A673 (cell line): ENCODE data around the gene SDE2. TPM values are rescaled to one million over a fixed set of nuclear protein-coding genes. Genes with fewer than 3 reads are reported as not detected.
"Not testable (repeated sequence)": the region's sequence is repeated elsewhere in the genome, so short reads cannot be mapped to it uniquely, and the experiment has no call there.

Experiments used
- BruUV-seq: library from RNA; stranded (reverse); fragments of 400-500 nt; replicated peaks from 2 replicates; lab custom pipeline; 2021; lab: Mats Ljungman, UMichigan
- CTCF ChIA-PET: fragments of 300-600 bp; sonication (Branson Sonifier 250); formaldehyde crosslinking; loops from one replicate; lab custom pipeline; 2022; ENCODE audit warnings: antibody characterized with exemption; lab: Charles Lee
- POLR2A ChIA-PET: fragments of 300-600 bp; sonication (Branson Sonifier 250); formaldehyde crosslinking; loops from one replicate; lab custom pipeline; 2022; ENCODE audit warnings: antibody characterized with exemption; ENCODE audit not compliant: low non-redundant PET; lab: Charles Lee
- DNase-seq: peaks from one replicate; pipeline ENCODE4 v3.0.0-alpha.2; 2015; ENCODE audit warnings: low spot score
- H3K27ac ChIP-seq: fragments of 200-600 bp; sonication (generic); 2 replicates; pipeline ENCODE4 v1.5.1; 2016; ENCODE audit warnings: mixed run types, low read depth, mild to moderate bottlenecking, mixed read lengths, antibody characterized with exemption, low read length; ENCODE audit not compliant: poor library complexity, severe bottlenecking
- H3K27me3 ChIP-seq: fragments of 200-600 bp; sonication (generic); replicated peaks from 2 replicates; pipeline ENCODE4 v1.6.1; 2017; ENCODE audit warnings: mixed run types, low read depth, mild to moderate bottlenecking, mixed read lengths, antibody characterized with exemption, low read length; ENCODE audit not compliant: insufficient read depth, poor library complexity
- H3K36me3 ChIP-seq: fragments of 200-600 bp; sonication (generic); 2 replicates; pipeline ENCODE4 v1.6.1; 2016; ENCODE audit warnings: mixed run types, mild to moderate bottlenecking, mixed read lengths, antibody characterized with exemption, low read length; ENCODE audit not compliant: insufficient read depth, poor library complexity, severe bottlenecking
- H3K4me1 ChIP-seq: fragments of 200-600 bp; sonication (generic); 2 replicates; pipeline ENCODE4 v1.6.1; 2017; ENCODE audit warnings: mixed run types, mild to moderate bottlenecking, mixed read lengths, antibody characterized with exemption, low read length; ENCODE audit not compliant: insufficient read depth, poor library complexity, severe bottlenecking
- H3K4me3 ChIP-seq: fragments of 200-600 bp; sonication (generic); 2 replicates; pipeline ENCODE4 v1.5.1; 2016; ENCODE audit warnings: low read depth, mixed run types, mild to moderate bottlenecking, mixed read lengths, low read length; ENCODE audit not compliant: poor library complexity, severe bottlenecking
- H3K9me3 ChIP-seq: fragments of 200-600 bp; sonication (generic); 2 replicates; pipeline ENCODE4 v1.6.1; 2016; ENCODE audit warnings: mixed run types, low read depth, mild to moderate bottlenecking, mixed read lengths, antibody characterized with exemption, low read length; ENCODE audit not compliant: poor library complexity, severe bottlenecking
- CTCF ChIP-seq: fragments of 300-800, 200-600 bp; sonication (generic); conservative IDR thresholded peaks from 2 replicates; pipeline ENCODE4 v1.5.1; 2017; ENCODE audit warnings: low read depth, mild to moderate bottlenecking, antibody characterized with exemption, low read length, moderate library complexity, mixed read lengths
- EZH2 ChIP-seq: fragments of 200-600 bp; sonication (generic); IDR thresholded peaks from 2 replicates; pipeline ENCODE4 v1.6.1; 2017; ENCODE audit warnings: borderline replicate concordance, low read depth, mild to moderate bottlenecking, mixed read lengths, antibody characterized with exemption, low read length; ENCODE audit not compliant: poor library complexity, severe bottlenecking
- intact Hi-C: fragments of 100-400 bp; cut with micrococcal nuclease; formaldehyde crosslinking; loops from one replicate; pipeline ENCODE4 v1.10.0; 2022; ENCODE audit not compliant: unreplicated experiment
- total RNA-seq: library from RNA; stranded (reverse); gene quantifications from 2 replicates; pipeline ENCODE4 v1.2.3, GENCODE V29; 2021

Gene SDE2
- total RNA-seq, 1 experiment from 2014 or later: 26.7 TPM

DNA sequence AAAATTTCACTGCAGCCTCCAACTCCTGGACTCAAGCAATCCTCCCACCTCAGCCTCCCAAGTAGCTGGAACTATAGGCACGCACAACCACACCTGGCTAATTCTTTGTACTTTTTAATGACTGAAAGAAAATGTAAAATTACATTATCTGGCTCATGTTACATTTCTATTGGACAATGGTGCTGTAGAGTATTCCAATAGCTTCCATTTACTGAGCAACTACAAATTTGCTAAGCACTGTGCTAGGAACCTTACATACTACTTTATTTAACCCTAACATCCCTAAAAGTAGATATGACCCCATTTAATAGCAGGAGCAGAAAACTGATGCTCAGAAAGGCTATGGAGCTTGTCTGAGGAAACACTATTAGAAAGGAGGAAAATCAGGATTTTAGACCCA is 19.7 kb downstream of the SDE2 start:
- Histone ChIP-seq H3K4me1 (no peaks in the 10 kb centered on the region), H3K4me3 (no peak overlapping the region), H3K27ac (no peak overlapping the region), H3K27me3 (no peaks in the 10 kb centered on the region), H3K36me3 (peaks cover 47% of the 10 kb centered on the region), H3K9me3 (peaks cover 13% of the 10 kb centered on the region)
- POLR2A ChIA-PET: no interaction called here
- DNase-seq: no peak
- TF ChIP-seq EZH2 (no peak), CTCF (no peak)
- intact Hi-C loops: loop anchor here (5.0 kb wide), 1 partner anchor 202 kb away; the partner anchor contains the start of gene SRP9
- CTCF ChIA-PET: no interaction called here
- no TSS peak for BruUV-seq

DNA sequence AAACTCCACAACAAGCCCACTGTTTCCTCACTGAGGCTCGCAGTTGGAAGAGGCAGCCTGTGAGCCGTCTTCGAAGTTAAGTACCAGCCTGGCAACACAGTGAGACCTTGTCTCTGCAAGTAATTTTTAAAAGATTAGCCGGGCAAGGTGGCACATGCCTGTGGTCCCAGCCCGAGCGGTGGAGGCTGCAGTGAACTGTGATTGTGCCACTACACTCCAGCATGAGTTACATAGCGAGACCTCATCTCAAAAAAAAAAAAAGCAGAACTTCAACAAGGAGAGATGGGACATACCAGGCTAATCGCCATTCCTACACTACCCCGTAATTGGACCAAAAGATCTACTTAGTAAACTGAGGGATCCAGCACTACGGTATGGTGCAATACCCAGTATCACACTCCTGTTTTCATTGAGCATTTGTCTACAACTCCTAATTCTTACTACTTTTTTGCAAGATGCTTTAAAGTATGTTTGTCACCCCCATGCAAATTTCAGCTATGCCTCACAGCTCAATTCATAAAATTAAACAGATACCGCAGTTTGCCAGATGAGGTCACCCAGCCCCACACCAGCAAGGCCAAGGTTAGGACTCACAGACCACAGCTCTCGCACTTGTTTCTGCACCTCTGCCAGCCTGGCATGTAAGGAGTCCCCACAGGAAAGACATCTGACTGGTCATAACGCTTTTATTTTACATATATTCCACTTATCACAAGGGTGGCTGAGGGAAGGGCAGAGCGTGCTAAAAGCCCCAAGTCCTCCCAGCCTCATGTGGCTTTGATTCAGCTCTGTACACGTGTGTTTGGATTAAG is 21.0 kb downstream of the SDE2 start:
- Histone ChIP-seq H3K9me3 (peaks cover 13% of the 10 kb centered on the region), H3K27me3 (no peaks in the 10 kb centered on the region), H3K36me3 (peaks cover 34% of the 10 kb centered on the region), H3K4me1 (no peaks in the 10 kb centered on the region), H3K4me3 (no peak overlapping the region), H3K27ac (no peak overlapping the region)
- POLR2A ChIA-PET: no interaction called here
- BruUV-seq: no TSS peak
- intact Hi-C loops: loop anchor here (2.0 to 5.0 kb wide), 2 partner anchors 201 to 659 kb away; partner anchors contain the start of gene SRP9
- no peak for DNase-seq
- TF ChIP-seq EZH2 (no peak), CTCF (no peak)
- CTCF ChIA-PET: no interaction called here

- ChIA-PET CTCF (interaction anchor here (0.7 kb wide), 1 partner anchor 301 kb away, joined by 4 read pairs; no protein-coding TSS in a partner anchor), POLR2A (interaction anchor here (0.6 kb wide), 1 partner anchor 13 kb away, joined by 4 read pairs; no protein-coding TSS in a partner anchor)
- BruUV-seq: not testable (repeated sequence)
Observed at GRCh38 chr1:225975146-225975545, 24.0 kb downstream of the SDE2 start.

More at GRCh38 chr1:225975146-225975545, 24.0 kb downstream of the SDE2 start:
- H3K4me1 ChIP-seq, H3K4me3 ChIP-seq, H3K36me3 ChIP-seq, DNase-seq, H3K27ac ChIP-seq, H3K9me3 ChIP-seq, H3K27me3 ChIP-seq: not testable (repeated sequence)
- intact Hi-C loops: loop anchor here (5.0 kb wide), 1 partner anchor 198 kb away; the partner anchor contains the start of gene SRP9
